Measurements from ENCODE around the gene ACTRT3. TPM values are rescaled to one million over a fixed set of nuclear protein-coding genes. Genes with fewer than 3 reads are reported as not detected.

ACTRT3 gene
- polyA plus RNA-seq, 1 experiment = 2.5 TPM

DNA sequence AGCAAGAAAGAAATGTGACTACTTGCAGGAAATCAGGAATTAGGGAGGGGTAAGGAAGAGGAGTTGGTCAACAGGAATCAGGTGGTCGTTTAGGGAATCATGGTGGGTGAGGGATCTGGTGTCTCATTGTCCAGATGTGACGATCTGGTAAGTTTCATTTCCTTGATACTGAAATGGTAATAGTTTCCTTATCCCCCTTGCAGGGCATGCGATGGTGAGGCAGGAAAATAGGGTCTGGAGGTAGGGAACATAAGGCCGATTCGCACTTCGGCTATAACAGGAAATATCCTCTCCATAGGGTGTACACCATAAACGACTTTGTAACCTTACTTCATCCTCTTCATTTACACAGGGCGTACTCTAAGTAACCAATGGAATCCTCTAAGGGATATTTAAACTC, 43.9 kb upstream of the ACTRT3 start:
- POLR2A ChIA-PET = interaction anchor here (1.0 to 1.3 kb wide), 2 partner anchors 44 to 154 kb away, joined by 4 to 6 read pairs; partner anchors contain the start of genes ACTRT3 and SEC62
- Histone ChIP-seq H3K4me3 (ENCODE audit: low read depth, low read length) (no peak overlapping the region), H3K27ac (ENCODE audit: low read depth, low read length) (no peak overlapping the region)

DNA sequence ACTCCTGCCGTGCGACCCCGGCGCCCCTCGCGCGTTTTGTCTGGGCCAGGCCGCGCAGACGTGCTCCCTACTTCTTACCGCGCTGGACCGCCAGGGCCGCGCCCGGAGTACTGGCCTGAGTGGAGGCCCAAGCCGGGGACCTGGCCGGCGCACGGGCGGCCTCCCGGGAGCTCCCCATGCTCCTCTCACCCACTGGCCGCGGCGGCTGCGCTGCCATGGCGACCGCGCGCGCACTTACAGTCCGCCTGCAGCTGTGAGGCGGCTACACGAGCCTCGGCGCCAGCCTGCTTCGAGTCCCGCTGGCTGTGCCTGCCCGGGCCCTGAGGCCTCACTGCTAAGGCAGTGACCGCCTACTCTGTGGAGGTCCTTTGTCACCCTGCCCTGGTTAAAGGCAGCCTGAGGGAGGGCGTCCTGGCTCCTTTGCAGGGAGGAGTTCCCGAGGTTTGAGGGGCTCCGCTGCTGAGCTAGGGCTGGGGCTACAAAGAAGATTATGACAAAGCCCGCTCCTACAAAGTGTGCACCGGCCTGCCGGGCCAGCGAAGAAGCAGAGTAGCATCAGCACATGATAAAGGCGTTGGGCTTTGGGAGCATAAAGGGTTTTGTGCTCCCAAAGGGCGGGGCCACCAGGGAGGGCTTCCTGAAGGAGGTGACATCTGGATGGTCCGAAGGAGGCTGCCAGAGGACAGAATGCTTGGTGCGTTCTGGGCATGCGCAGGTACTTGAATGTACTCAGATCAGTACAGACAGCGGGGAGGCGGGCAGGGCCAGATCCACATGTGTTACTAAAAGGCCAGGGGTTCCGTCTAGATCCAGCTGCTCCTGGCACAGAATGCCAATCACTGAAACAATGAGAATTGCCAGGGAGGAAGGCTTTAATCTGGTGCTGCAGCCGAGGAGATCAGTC, 43.2 kb upstream of the ACTRT3 start, which contains the start of the genes LRRC34 and LRRIQ4:
Gene LRRC34 (minus strand): TSS at position 573 of the 904 bp plus-strand sequence. CDS start 356 bp downstream, at position 217.
Gene LRRIQ4 (plus strand): TSS at position 539 of the 904 bp plus-strand sequence. CDS start 9,052 bp downstream, outside the sequence.
- TF ChIP-seq CTCF (IDR thresholded peaks at IDR 0.05; ENCODE audit: low read depth, low read length) = no peak
- DNase-seq (ENCODE audit: low read depth, low spot score) = peak; percentile 23
- CTCF ChIA-PET = no interaction called here
- Histone ChIP-seq H3K9me3 (ENCODE audit: control insufficient read depth, insufficient read depth, low read length) (no peaks in the 10 kb centered on the region; the same call in 1 of the 2 replicates), H3K4me3 (ENCODE audit: low read depth, low read length) (peak within 1 kb of the TSS; percentile 60), H3K27ac (ENCODE audit: low read depth, low read length) (peak within 1 kb of the TSS; percentile 68), H3K27me3 (ENCODE audit: control insufficient read depth, insufficient read depth, low read length) (no peaks in the 10 kb centered on the region)
- POLR2A ChIA-PET = interaction anchor here (0.7 to 1.4 kb wide), 5 partner anchors 39 to 179 kb away, joined by 3 to 6 read pairs (median 4); partner anchors contain the start of genes ACTRT3, MYNN and SEC62

More for the DNA sequence above, 43.9 kb upstream of the ACTRT3 start:
- H3K9me3 ChIP-seq (ENCODE audit: control insufficient read depth, insufficient read depth, low read length) = no peaks in the 10 kb centered on the region; the same call in 1 of the 2 replicates
- no peak for TF ChIP-seq CTCF (IDR thresholded peaks at IDR 0.05; ENCODE audit: low read depth, low read length)
- H3K27me3 ChIP-seq (ENCODE audit: control insufficient read depth, insufficient read depth, low read length) = no peaks in the 10 kb centered on the region
- no peak for DNase-seq (ENCODE audit: low read depth, low spot score)
- CTCF ChIA-PET = no interaction called here

- H3K9me3 ChIP-seq (ENCODE audit: control insufficient read depth, insufficient read depth, low read length) = no peaks in the 10 kb centered on the region; the same call in 1 of the 2 replicates
- H3K27me3 ChIP-seq (ENCODE audit: control insufficient read depth, insufficient read depth, low read length) = no peaks in the 10 kb centered on the region
- TF ChIP-seq CTCF (IDR thresholded peaks at IDR 0.05; ENCODE audit: low read depth, low read length) = no peak
- H3K4me3 ChIP-seq (ENCODE audit: low read depth, low read length) = peak overlapping the region; percentile 60
- peak; percentile 62 for DNase-seq (ENCODE audit: low read depth, low spot score)
- peak overlapping the region; percentile 68 for H3K27ac ChIP-seq (ENCODE audit: low read depth, low read length)
- ChIA-PET CTCF (interaction anchor here (0.5 kb wide), 1 partner anchor 10 kb away, joined by 3 read pairs; no protein-coding TSS in a partner anchor), POLR2A (interaction anchor here (0.5 to 1.4 kb wide), 5 partner anchors 38 to 180 kb away, joined by 3 to 7 read pairs (median 4); partner anchors contain the start of genes ACTRT3 and SEC62)
Observed at GRCh38 chr3:169811631-169812331, 42.4 kb upstream of the ACTRT3 start.

GRCh38 chr3:169809230-169809795, 40.0 kb upstream of the ACTRT3 start:
- no peak overlapping the region for H3K27ac ChIP-seq (ENCODE audit: low read depth, low read length)
- H3K9me3 ChIP-seq (ENCODE audit: control insufficient read depth, insufficient read depth, low read length) = no peaks in the 10 kb centered on the region; the same call in 1 of the 2 replicates
- DNase-seq (ENCODE audit: low read depth, low spot score) = no peak
- POLR2A ChIA-PET = interaction anchor here (0.7 kb wide), 1 partner anchor 933 kb away, joined by 9 read pairs; no protein-coding TSS in a partner anchor
- H3K4me3 ChIP-seq (ENCODE audit: low read depth, low read length) = no peak overlapping the region
- no peaks in the 10 kb centered on the region for H3K27me3 ChIP-seq (ENCODE audit: control insufficient read depth, insufficient read depth, low read length)
- no peak for TF ChIP-seq CTCF (IDR thresholded peaks at IDR 0.05; ENCODE audit: low read depth, low read length)
- CTCF ChIA-PET = interaction anchor here (0.7 kb wide), 1 partner anchor 373 kb away, joined by 5 read pairs; no protein-coding TSS in a partner anchor
